Stimulated activated CD8-positive, alpha-beta memory T cell treated with anti-CD3 and anti-CD28 coated beads, Interleukin-7, amount 100 ng/mL, for 48 hours (primary cell): Measurements from ENCODE around the gene MIPOL1.
"Not testable (repeated sequence)": the region's sequence is repeated elsewhere in the genome, so short reads cannot be mapped to it uniquely, and the experiment has no call there.

Source experiments
- DNase-seq, 2 donors: peaks; one replicate each; pipeline ENCODE4 v3.0.0-alpha.2; 2020; ENCODE audit warnings: low read depth in 1 of 2; ENCODE audit errors: extremely low read depth in 1 of 2

Gene MIPOL1

DNA sequence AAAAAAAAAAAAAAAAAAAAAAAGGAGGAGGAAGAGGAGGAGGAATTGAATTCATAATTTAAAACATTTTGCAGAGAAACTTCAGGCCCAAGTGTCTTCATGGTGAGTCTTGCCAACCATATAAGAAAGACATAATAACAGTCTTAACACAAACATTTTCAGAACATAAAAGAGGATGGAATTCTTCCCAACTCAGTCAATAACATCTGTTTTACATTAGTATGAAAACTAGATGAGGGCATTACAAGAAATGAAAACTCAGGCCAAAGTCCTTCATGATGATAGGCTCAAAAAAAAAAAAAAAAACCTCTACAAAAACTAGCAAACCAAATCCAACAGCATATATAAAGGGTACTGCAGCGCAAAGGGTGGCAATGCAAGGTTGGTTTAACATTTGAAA is 245.7 kb downstream of the MIPOL1 start:
- DNase-seq, result no peak

DNA sequence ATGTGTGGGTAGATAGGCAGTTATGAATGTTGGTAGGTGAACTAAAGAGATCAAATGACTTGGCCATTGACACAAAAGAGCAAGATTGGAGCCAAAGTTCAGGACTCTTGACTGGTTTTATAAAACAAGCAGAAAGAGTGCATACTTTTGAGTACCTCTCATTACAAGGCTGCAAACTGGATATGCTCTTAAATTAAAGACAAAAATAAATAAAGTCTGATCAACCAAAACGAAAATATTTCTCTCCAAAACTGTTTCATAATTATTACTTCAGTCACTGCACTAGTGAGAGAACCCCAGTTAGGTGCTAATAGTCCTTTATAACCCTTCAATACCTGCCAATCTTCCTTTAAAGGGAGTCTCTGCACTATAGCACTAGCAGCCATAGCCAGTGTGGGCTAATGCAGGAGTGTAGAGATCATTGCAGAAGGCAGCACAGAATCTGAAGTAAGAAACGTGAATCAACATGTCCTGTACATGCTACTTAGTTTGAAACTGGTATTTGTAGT is 250.2 kb downstream of the MIPOL1 start:
- DNase-seq, result no peak

DNA sequence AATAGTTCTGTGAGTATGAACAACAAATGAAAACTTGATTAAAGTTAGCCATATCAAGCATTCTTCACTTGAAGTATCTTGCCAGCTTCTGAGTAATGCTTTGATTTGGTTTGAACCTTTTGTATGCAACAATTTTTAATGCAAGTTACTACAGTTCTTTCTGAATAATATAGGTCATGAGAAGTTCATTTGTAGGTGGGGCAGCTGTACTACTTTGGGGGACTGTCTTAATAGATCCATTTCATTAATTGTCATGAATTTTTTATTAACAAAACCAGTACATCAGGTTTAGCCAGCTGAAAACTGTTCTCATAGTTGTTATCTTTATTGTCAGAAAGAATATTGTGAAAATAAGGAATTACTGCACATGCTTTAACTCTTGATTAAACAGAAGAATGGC is 254.6 kb downstream of the MIPOL1 start:
- DNase-seq, result no peak

DNA sequence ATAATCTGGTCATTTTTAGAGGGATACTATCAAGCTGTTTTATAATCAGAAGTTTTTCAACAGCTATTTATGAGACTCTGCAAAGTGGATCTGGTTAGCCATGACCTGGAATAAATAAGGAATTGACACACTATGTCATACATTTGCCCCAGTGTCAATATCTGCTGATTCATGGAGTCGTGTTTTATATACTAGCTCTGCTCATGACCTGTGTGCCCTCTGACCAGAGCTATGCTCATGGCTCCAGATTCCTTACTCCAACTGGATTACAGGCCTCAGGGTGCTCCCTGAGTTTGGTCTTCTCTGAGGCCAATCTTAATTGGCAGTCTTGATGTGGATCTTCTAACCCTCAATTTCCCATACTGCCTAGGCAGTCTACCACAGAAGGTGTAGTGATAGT is 256.2 kb downstream of the MIPOL1 start:
- no peak for DNase-seq

DNA sequence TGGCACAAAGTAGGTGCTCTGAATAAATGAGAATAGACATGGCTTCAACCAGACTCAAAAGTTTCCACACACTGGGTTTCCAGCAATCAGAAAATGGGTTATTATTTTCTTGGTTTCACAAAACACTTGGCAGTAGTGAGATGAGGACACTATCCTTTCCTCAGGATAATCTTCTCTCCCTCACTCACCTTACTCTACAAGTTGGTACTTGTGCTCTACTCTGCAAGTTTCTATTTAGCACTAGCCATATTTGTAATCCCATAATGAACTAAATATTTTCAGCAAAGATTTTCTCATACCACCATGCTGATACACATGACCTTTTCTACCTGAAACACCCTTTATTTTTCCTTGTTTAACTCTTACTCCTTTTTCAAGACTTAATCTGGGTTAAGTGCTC is 259.6 kb downstream of the MIPOL1 start:
- DNase-seq, result no peak

DNA sequence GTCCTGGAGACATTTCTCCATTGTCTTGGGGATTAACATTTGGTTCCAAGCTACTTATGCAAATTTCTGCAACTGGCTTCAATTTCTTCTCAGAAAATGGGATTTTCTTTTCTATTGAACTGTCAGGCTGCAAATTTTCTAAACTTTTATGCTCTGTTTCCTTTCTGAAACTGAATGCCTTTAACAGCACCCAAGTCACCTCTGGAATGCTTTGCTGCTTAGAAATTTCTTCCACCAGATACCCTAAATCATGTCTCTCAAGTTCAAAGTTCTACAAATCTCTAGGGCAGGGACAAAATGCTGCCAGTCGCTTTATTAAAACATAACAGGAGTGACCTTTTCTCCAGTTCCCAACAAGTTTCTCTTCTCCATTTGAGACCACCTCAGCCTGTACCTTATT is 264.7 kb downstream of the MIPOL1 start:
- DNase-seq, result not testable (repeated sequence)

DNA sequence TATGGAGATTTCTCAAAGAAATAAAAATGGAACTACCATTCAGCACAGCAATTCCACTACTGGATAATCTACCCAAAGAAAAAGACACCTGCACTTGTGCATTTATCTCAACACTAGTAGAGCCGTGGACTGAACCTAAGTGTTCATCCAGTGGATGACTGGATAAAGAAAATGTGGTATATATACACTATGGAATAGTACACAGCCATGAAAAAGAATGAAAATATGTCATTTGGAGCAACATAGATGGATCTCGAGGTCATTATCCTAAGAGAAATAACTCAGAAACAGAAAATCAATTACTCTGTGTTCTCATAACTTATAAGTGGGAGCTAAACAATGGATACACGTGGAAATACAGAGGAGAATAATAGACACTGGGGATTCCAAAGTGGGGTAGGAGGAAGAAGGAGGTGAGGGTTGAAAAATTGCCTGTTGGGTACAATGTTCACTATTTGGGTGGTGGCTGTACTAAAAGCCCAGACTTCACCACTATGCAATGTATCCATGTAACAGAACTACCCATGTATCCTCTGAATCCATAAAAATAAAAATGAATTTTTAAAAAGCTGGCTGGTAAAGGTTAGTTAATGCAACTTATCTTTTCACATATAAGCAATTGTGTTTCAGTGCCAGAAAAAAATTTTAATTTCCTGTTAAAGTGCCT is 266.6 kb downstream of the MIPOL1 start:
- DNase-seq, result no peak

DNA sequence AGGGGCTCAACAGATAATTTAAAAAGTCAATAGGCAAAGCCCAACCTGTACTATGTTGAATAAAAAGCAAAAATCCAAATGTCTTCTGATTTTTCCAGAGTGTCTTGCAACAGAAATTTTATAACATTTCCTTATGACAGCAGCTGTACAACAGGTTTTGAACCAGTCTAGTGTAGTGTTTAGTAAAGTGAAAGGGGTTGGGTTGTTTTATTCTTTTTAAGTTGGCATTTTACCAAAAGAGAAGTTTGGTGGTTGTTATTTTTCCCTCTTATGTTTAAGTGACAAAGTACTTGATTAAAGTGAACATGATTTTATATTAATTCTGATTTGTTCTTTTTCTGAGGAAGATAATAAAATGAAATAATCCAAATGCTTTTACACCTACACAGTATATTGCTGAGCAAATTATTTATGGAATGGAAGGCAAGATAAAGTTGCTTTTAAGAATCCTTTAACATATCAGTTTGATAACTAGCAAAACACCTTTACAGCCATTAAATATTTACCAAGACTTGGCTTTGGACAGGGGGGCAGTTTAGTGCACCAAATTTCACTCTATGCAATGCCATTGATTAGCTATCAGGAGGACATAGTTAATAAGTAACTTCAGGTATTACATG is 268.4 kb downstream of the MIPOL1 start:
- DNase-seq, result no peak

DNA sequence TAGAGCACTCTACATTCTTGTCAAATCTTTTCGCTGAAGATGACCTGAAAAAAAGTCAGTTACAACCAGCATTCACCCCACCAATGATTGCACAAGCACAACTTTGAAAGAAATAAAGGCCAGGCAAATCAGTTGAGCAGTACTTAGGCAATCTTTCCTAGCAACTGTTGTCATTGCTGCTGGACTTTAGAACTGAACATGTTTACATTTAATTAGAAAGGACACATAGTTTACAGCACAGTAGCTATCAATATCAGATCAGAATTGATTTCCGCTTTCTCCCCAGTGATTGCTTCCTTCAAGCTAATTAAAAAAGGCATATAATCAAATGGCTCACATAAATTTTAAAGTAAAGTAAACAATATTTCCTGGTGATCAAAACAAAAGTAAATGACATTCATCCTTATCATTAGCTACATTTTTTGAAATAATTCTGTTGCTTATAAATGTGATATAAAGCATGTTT is 268.9 kb downstream of the MIPOL1 start:
- DNase-seq, result no peak

DNA sequence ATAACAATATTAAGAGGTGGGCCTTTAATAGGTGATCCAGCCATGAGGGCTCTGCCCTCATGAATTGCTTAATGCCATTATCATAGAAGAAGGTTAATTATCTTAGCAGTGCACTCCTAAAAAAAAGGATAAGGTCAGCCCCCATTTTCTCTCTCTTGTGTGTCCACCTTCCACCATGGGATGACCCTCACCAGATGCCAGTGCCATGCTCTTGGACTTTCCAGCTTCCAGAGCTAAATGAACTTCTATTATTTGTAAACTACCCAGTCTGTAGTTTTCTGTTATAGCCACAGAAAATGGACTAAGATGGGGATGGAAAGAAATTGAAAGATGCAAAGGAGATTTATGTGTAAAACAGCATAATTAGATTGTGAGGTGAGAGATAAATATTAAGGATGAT is 271.9 kb downstream of the MIPOL1 start:
- no peak for DNase-seq

DNA sequence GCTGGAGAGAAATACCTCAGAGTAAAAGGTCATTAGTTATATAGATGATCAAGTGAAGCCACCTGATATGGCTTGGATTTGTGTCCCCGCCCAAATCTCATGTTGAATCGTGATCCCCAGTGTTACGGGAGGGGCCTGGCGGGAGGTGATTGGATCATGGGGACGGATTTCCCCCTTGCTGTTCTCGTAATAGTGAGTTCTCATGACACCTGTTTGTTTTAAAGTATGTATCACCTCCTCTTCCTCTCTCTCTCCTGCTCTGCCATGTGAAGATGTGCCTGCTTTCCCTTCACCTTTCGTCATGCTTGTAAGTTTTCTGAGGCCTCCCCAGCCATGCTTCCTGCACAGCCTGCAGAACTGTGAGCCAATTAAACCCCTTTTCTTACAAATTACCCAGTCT is 272.5 kb downstream of the MIPOL1 start:
- DNase-seq, result no peak

DNA sequence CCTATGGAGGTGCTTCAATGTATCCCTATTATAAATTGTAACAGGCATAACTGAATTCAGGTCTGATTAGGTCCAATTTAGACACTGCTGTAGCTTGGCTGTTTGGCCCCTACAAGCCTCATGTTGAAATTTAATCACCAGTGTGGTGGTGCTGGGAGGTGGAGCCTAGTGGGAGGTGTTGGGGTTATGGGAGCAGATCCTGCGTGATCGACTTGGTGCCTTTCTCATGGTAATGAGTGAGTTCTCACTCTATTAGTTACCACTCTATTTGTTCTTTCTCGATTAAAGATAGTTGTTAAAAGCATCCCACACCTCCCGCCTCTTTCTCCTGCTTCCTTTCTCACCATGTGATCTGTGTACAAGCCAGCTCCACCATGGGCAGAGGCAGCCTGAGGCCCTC is 275.2 kb downstream of the MIPOL1 start:
- no peak for DNase-seq

DNA sequence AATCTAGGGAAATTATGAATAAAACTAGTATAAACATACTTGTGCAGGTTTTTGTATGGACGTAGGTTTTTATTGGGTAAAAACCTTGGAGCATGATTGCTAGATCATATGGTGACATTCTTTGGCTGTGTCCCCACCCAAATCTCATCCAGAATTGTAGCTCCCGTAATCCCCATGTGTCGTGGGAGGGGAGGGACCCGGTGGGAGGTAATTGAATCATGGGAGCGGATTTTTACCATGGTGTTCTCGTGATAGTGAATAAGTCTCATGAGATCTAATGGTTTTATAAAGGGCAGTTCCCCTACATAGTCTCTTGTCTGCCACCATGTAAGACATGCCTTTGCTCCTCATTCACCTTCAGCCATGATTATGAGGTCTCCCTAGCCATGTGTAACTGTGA is 276.5 kb downstream of the MIPOL1 start:
- no peak for DNase-seq

DNA sequence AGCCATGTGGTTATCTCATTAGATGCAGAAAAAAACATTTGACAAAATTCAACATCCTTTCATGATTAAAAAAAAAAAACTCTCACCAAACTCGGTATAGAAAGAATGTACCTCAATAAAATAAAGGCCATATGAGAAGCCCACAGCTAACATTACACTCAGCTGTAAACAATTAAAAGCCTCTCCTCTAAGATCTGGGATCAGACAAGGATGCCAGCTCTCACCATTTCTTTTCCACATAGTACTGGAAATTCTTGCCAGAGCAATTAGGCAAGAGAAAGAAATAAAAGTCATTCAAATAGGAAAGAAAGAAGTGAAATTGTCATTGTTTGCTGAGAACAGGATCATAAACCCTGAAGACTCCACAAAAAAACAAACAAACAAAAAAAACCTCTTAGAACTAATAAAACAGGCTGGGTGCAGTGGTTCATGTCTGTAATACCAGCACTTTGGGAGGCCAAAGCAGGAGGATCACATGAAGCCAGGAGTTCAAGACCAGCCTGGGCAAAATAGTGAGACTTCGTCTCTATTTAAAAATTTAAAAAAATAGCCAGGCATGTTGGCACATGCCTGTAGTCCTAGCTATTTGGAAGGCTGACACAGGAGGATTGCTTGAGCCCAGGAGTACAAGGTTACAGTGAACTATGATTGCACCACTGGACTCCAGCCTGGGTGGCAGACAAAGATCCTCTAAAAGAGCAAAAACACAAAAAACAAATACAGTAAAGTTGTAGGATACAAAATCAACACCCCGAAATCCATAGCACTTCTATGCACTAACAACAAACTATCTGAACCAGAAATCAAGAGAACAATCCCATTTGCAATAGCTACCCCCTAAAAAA is 282.9 kb downstream of the MIPOL1 start:
- no peak for DNase-seq

DNA sequence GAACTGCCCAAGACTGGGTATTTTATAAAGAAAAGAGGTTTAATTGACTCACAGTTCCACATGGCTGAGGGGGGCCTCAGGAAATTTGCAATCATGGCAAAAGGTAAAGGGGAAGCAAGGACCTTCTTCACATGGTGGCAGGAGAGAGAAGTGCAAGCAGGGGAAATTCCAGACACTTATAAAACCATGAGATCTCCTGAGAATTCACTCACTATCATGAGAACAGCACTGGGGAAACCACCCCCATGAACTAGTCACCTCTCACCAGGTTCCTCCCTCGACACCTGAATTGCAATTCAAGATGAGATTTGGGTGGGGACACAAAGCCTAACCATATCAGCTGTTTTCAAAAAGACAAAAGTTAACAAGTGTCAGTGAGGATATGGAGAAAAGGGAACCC is 284.7 kb downstream of the MIPOL1 start:
- no peak for DNase-seq

DNA sequence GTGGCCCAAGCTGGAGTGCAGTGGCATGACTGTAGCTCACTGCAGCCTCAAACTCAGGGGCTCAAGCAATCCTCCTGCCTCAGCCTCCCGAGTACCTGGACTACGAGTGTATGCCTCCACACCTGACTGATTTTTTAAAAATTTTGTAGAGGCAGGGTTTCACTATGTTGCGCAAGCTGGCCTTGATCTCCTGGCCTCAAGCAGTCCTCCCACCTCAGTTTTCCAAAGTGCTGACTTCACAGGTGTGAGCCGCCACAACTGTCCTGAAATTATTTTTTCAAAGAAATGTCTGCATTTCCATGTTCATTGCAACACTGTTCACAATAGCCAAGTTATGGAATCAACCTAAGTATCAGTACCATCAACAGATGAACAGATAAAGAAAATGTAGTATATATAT is 285.9 kb downstream of the MIPOL1 start:
- DNase-seq, result no peak

DNA sequence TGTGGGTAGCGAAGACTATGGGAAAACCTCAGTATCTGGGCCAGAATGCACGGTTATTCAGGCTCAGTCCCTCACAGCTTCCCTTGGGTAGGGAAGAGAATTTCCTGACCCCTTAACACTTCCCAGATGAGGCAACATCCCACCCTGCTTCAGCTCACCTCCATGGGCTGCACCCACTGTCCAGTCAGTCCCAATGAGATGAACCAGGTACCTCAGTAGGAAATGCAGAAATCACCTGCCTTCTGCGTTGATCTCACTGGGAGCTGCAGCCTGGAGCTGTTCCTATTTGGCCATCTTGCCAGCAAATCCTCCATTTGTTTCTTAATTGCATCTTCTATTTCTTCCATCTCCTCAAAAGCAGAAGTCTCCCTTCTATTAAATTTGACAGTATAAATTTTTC is 292.9 kb downstream of the MIPOL1 start:
- no peak for DNase-seq

DNA sequence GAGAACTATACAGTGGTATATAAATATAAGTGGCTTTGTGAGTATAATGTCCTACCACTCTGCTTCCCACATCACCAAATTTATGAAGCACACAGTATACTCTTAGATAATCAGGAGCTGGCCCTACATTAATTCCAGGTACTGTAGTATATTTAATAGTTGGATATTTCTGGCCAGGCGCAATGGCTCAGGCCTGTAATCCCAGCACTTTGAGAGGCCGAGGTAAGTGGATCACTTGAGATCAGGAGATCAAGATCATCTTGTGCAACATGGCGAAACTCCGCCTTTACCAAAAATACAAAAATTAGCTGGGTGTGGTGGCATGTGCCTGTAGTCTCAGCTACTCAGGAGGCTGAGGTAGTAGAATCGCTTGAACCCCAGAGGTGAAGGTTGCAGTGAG is 293.3 kb downstream of the MIPOL1 start:
- no peak for DNase-seq

DNA sequence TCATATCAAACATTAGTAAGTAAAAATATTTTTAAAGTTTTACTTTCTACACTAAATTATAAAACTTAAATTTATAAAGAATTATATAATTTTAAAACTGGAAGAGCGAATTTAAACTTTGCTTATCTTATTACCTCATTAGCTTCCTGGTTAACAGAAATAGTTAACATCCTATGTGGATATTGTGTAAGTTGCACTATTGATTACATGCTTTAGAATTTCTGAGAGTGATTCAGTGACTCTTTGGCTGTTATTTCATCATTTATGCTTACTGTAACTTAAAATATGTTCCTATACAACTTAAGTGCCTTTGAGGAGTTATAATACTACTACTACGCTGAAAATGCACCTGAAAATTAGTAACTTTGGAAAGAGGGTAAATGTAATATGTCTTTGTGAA is 295.9 kb downstream of the MIPOL1 start:
- no peak for DNase-seq

DNA sequence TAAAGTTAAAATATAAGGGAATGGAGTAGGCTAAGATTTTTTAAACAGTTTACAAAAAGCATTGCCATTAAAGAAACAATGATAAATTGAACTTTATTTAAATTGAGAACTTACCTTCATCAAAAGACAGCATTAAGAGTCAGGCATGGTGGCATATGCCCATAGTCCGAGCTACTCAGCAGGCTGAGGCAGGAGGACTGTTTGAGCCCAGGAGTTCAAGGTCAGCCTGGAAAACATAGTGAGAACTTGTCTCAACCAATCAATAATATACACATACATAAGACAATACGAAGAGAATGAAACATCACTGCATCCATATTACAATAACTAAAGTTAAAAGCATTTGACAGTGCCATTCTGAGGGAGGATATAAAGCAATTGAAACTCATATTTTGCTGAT is 299.7 kb downstream of the MIPOL1 start:
- no peak for DNase-seq

DNA sequence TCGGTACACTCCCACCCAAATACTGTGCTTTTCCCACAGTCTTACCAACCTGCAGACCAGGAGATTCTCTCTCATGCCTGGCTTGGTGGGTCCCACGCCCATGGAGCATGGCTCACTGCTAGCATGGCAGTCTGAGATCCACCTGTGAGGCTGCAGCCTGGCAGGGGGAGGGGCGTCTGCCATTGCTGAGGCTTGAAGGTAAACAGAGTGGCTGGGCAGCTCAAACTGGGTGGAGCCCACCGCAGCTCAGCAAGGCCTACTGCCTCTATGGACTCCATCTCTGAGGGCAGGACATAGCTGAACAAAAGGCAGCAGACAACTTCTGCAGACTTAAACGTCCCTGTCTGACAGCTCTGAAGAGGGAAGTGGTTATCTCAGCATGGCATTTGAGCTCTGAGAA is 304.1 kb downstream of the MIPOL1 start:
- DNase-seq, result no peak

DNA sequence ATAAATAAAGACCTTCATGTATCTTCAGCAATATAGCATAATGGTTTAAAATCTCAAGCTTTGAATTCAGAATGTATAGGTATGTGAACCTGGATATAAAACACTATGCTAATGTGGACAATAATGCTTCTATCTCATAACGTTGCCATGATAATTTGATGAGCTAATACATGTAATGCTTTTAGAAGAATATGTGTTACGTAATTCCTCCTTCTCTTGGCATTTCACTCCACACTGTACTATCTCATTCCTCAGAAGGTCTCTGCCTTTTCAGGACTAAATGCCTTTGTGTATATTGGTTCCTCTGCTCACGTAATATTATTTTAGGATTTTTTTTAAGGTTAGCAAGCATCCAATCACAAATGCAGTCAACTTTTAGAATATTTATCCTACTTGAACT is 310.8 kb downstream of the MIPOL1 start:
- DNase-seq, result no peak
